ENCODE results near the gene ABCC2. TPM values are rescaled to one million over a fixed set of nuclear protein-coding genes. Genes with fewer than 3 reads are reported as not detected.

The ABCC2 gene
- total RNA-seq, 1 experiment from 2014 or later = 1.7 TPM

- no peak for DNase-seq
- Histone ChIP-seq H3K9me3 (no peaks in the 10 kb centered on the region), H3K27me3 (no peaks in the 10 kb centered on the region), H3K4me3 (no peak overlapping the region), H3K36me3 (no peaks in the 10 kb centered on the region)
These were observed 11.4 kb downstream of the ABCC2 start for GRCh38 chr10:99793819-99794218.

- Histone ChIP-seq H3K36me3 (no peaks in the 10 kb centered on the region), H3K27me3 (no peaks in the 10 kb centered on the region), H3K9me3 (no peaks in the 10 kb centered on the region), H3K4me3 (no peak overlapping the region)
- no peak for DNase-seq
These were observed 14.5 kb downstream of the ABCC2 start for GRCh38 chr10:99796928-99797327.

GRCh38 chr10:99798031-99798430, 15.6 kb downstream of the ABCC2 start:
- no peak for DNase-seq
- H3K4me3 ChIP-seq = no peak overlapping the region
- H3K27me3 ChIP-seq = no peaks in the 10 kb centered on the region
- H3K36me3 ChIP-seq = no peaks in the 10 kb centered on the region
- no peaks in the 10 kb centered on the region for H3K9me3 ChIP-seq

- H3K27me3 ChIP-seq = no peaks in the 10 kb centered on the region
These were observed 16.5 kb downstream of the ABCC2 start for GRCh38 chr10:99798920-99799319.

GRCh38 chr10:99799613-99800012, 17.2 kb downstream of the ABCC2 start:
- Histone ChIP-seq H3K36me3 (no peaks in the 10 kb centered on the region), H3K4me3 (no peak overlapping the region), H3K27me3 (no peaks in the 10 kb centered on the region), H3K9me3 (no peaks in the 10 kb centered on the region)
- no peak for DNase-seq

More at GRCh38 chr10:99798920-99799319, 16.5 kb downstream of the ABCC2 start:
- Histone ChIP-seq H3K9me3 (no peaks in the 10 kb centered on the region), H3K36me3 (no peaks in the 10 kb centered on the region), H3K4me3 (no peak overlapping the region)
- no peak for DNase-seq

- Histone ChIP-seq H3K36me3 (no peaks in the 10 kb centered on the region), H3K27me3 (no peaks in the 10 kb centered on the region), H3K4me3 (no peak overlapping the region), H3K9me3 (no peaks in the 10 kb centered on the region)
- no peak for DNase-seq
These were observed 22.0 kb downstream of the ABCC2 start for GRCh38 chr10:99804471-99804870.

- H3K9me3 ChIP-seq = no peaks in the 10 kb centered on the region
- no peak for DNase-seq
- no peaks in the 10 kb centered on the region for H3K36me3 ChIP-seq
- H3K4me3 ChIP-seq = no peak overlapping the region
- no peaks in the 10 kb centered on the region for H3K27me3 ChIP-seq
These were observed 22.8 kb downstream of the ABCC2 start for GRCh38 chr10:99805190-99805589.

- no peak for DNase-seq
- no peaks in the 10 kb centered on the region for H3K27me3 ChIP-seq
- no peaks in the 10 kb centered on the region for H3K9me3 ChIP-seq
- no peak overlapping the region for H3K4me3 ChIP-seq
- H3K36me3 ChIP-seq = no peaks in the 10 kb centered on the region
These were observed 23.7 kb downstream of the ABCC2 start for GRCh38 chr10:99806091-99806490.

- no peak for DNase-seq
- no peaks in the 10 kb centered on the region for H3K36me3 ChIP-seq
These were observed 25.3 kb downstream of the ABCC2 start for GRCh38 chr10:99807786-99808185.

GRCh38 chr10:99808270-99808669, 25.8 kb downstream of the ABCC2 start:
- no peaks in the 10 kb centered on the region for H3K9me3 ChIP-seq
- no peaks in the 10 kb centered on the region for H3K36me3 ChIP-seq
- DNase-seq = no peak
- no peaks in the 10 kb centered on the region for H3K27me3 ChIP-seq
- no peak overlapping the region for H3K4me3 ChIP-seq

More at GRCh38 chr10:99807786-99808185, 25.3 kb downstream of the ABCC2 start:
- H3K4me3 ChIP-seq = no peak overlapping the region
- H3K27me3 ChIP-seq = no peaks in the 10 kb centered on the region
- no peaks in the 10 kb centered on the region for H3K9me3 ChIP-seq

- no peak for DNase-seq
- Histone ChIP-seq H3K36me3 (no peaks in the 10 kb centered on the region), H3K27me3 (no peaks in the 10 kb centered on the region)
These were observed 27.0 kb downstream of the ABCC2 start for GRCh38 chr10:99809481-99809880.

GRCh38 chr10:99809931-99810615, 27.6 kb downstream of the ABCC2 start:
- DNase-seq = no peak
- Histone ChIP-seq H3K4me3 (no peak overlapping the region), H3K36me3 (no peaks in the 10 kb centered on the region), H3K9me3 (no peaks in the 10 kb centered on the region), H3K27me3 (no peaks in the 10 kb centered on the region)

More at GRCh38 chr10:99809481-99809880, 27.0 kb downstream of the ABCC2 start:
- Histone ChIP-seq H3K9me3 (no peaks in the 10 kb centered on the region), H3K4me3 (no peak overlapping the region)

- DNase-seq = no peak
- Histone ChIP-seq H3K36me3 (no peaks in the 10 kb centered on the region), H3K9me3 (no peaks in the 10 kb centered on the region), H3K27me3 (no peaks in the 10 kb centered on the region), H3K4me3 (no peak overlapping the region)
These were observed 29.7 kb downstream of the ABCC2 start for GRCh38 chr10:99812177-99812576.

GRCh38 chr10:99814143-99814542, 31.7 kb downstream of the ABCC2 start:
- DNase-seq = no peak
- H3K4me3 ChIP-seq = no peak overlapping the region
- no peaks in the 10 kb centered on the region for H3K9me3 ChIP-seq
- H3K36me3 ChIP-seq = no peaks in the 10 kb centered on the region
- no peaks in the 10 kb centered on the region for H3K27me3 ChIP-seq

- no peak overlapping the region for H3K4me3 ChIP-seq
- H3K36me3 ChIP-seq = no peaks in the 10 kb centered on the region
- DNase-seq = no peak
- no peaks in the 10 kb centered on the region for H3K9me3 ChIP-seq
- no peaks in the 10 kb centered on the region for H3K27me3 ChIP-seq
These were observed 33.2 kb downstream of the ABCC2 start for GRCh38 chr10:99815621-99816020.

GRCh38 chr10:99827936-99828335, 45.5 kb downstream of the ABCC2 start:
- no peak for DNase-seq
- Histone ChIP-seq H3K9me3 (no peaks in the 10 kb centered on the region), H3K36me3 (no peaks in the 10 kb centered on the region), H3K27me3 (no peaks in the 10 kb centered on the region), H3K4me3 (no peak overlapping the region)

- no peak for DNase-seq
- Histone ChIP-seq H3K9me3 (no peaks in the 10 kb centered on the region), H3K4me3 (no peak overlapping the region), H3K27me3 (no peaks in the 10 kb centered on the region), H3K36me3 (no peaks in the 10 kb centered on the region)
These were observed 46.0 kb downstream of the ABCC2 start for GRCh38 chr10:99828464-99828863.

GRCh38 chr10:99832439-99832838, 50.0 kb downstream of the ABCC2 start:
- Histone ChIP-seq H3K4me3 (no peak overlapping the region), H3K27me3 (no peaks in the 10 kb centered on the region), H3K36me3 (no peaks in the 10 kb centered on the region; the same call in 1 of the 2 replicates), H3K9me3 (no peaks in the 10 kb centered on the region)
- no peak for DNase-seq
